Endodermal cell (in vitro differentiated cells): ENCODE measurements around the gene BRD3OS. TPM values are rescaled to one million over a fixed set of nuclear protein-coding genes. Genes with fewer than 3 reads are reported as not detected.

ENCODE experiments used
- DNase-seq: peaks from one replicate; pipeline ENCODE4 v3.0.0-alpha.2; 2017
- H3K27ac ChIP-seq: 2 replicates; pipeline ENCODE4 v1.5.1; 2013; ENCODE audit warnings: mild to moderate bottlenecking, low read depth, low read length, moderate library complexity
- H3K27me3 ChIP-seq: 2 replicates; pipeline ENCODE4 v1.6.1; 2013; ENCODE audit warnings: mild to moderate bottlenecking, low read length, moderate library complexity; ENCODE audit not compliant: insufficient read depth, control insufficient read depth, poor library complexity, severe bottlenecking
- H3K36me3 ChIP-seq: 2 replicates; pipeline ENCODE4 v1.7.0; 2013; ENCODE audit warnings: mild to moderate bottlenecking, low read length, moderate library complexity; ENCODE audit not compliant: control insufficient read depth, insufficient read depth
- H3K4me1 ChIP-seq: one replicate; pipeline ENCODE4 v1.7.0; 2013; ENCODE audit warnings: low read length; ENCODE audit not compliant: control insufficient read depth, insufficient read depth
- H3K4me3 ChIP-seq: 2 replicates; pipeline ENCODE4 v1.5.1; 2013; ENCODE audit warnings: mild to moderate bottlenecking, low read length, moderate library complexity
- H3K9ac ChIP-seq: 2 replicates; pipeline ENCODE4 v1.6.1; 2013; ENCODE audit warnings: mild to moderate bottlenecking, low read length, moderate library complexity; ENCODE audit not compliant: poor library complexity, severe bottlenecking; ENCODE audit errors: extremely low read depth
- H3K9me3 ChIP-seq: 2 replicates; pipeline ENCODE4 v1.6.1; 2013; ENCODE audit warnings: mild to moderate bottlenecking, low read length, moderate library complexity; ENCODE audit not compliant: control insufficient read depth
- H3K27ac Mint-ChIP-seq: 2 replicates; pipeline ENCODE4 v1.8.0; 2020; ENCODE audit warnings: mixed read lengths
- H3K27me3 Mint-ChIP-seq: 2 replicates; pipeline ENCODE4 v1.8.0; 2021; ENCODE audit warnings: mild to moderate bottlenecking, mixed read lengths; ENCODE audit not compliant: insufficient read depth
- H3K36me3 Mint-ChIP-seq: 2 replicates; pipeline ENCODE4 v1.8.0; 2020; ENCODE audit warnings: low read depth, mixed read lengths
- H3K4me1 Mint-ChIP-seq: 2 replicates; pipeline ENCODE4 v1.8.0; 2020; ENCODE audit warnings: mixed read lengths
- H3K4me3 Mint-ChIP-seq: 2 replicates; pipeline ENCODE4 v1.8.0; 2020; ENCODE audit warnings: mild to moderate bottlenecking, moderate library complexity, mixed read lengths
- H3K9me3 Mint-ChIP-seq: 2 replicates; pipeline ENCODE4 v1.8.0; 2020; ENCODE audit warnings: mild to moderate bottlenecking, mixed read lengths
- CTCF ChIP-seq: fragments of 200-600 bp; sonication (generic); conservative IDR thresholded peaks from 2 replicates; pipeline ENCODE4 v1.5.0; 2021; ENCODE audit warnings: antibody characterized with exemption, mild to moderate bottlenecking
- WGBS, 2 experiments: methylation state at CpG; one replicate each; pipeline versions ENCODE4 v1.1.5 to v1.1.7; 2013; ENCODE audit warnings: missing lambda C conversion rate in 2 of 2, mixed read lengths in 1 of 2; ENCODE audit not compliant: insufficient coverage in 1 of 2, insufficient read length in 1 of 2; 5-methylcytosine and 5-hydroxymethylcytosine counted together
- total RNA-seq, 2 donors: library from RNA; stranded (reverse); fragmentation: NEBNext Ultra II Directional in 1 of 2; extraction: Animal tissue kit (Norgen Biotek cat#: 25700) in 1 of 2; gene quantifications; 2 replicates in 1 of 2; 3 replicates in 1 of 2; pipeline ENCODE4 v1.2.1, GENCODE V29; 2021

Gene BRD3OS
- total RNA-seq, 2 donors from 2014 or later, result 19.0 to 26.5 TPM

- no peak overlapping the region for H3K4me3 ChIP-seq
- no peaks in the 10 kb centered on the region for H3K27me3 Mint-ChIP-seq
- DNase-seq, result no peak
- no peaks in the 10 kb centered on the region for H3K4me1 ChIP-seq
- no peaks in the 10 kb centered on the region for H3K4me1 Mint-ChIP-seq
- H3K9me3 Mint-ChIP-seq, result no peaks in the 10 kb centered on the region
- H3K36me3 Mint-ChIP-seq, result peaks cover 54% of the 10 kb centered on the region
- no peak for TF ChIP-seq CTCF
- H3K9me3 ChIP-seq, result no peaks in the 10 kb centered on the region
- no peaks in the 10 kb centered on the region for H3K27me3 ChIP-seq
- no peak overlapping the region for H3K27ac ChIP-seq
- no peak overlapping the region for H3K4me3 Mint-ChIP-seq
- H3K9ac ChIP-seq, result no peak overlapping the region
- 92 to 95% methylated on average over 11 of the region's 11 CpGs for whole genome bisulfite sequencing, 2 experiments
- H3K27ac Mint-ChIP-seq, result no peak overlapping the region
- peaks cover 68% of the 10 kb centered on the region for H3K36me3 ChIP-seq
Observed at GRCh38 chr9:134043531-134043988, 18.3 kb downstream of the BRD3OS start.

- Mint-ChIP-seq H3K27ac (no peak overlapping the region), H3K9me3 (no peaks in the 10 kb centered on the region), H3K4me1 (no peaks in the 10 kb centered on the region), H3K27me3 (no peaks in the 10 kb centered on the region), H3K36me3 (peaks cover 52% of the 10 kb centered on the region), H3K4me3 (no peak overlapping the region)
- H3K9me3 ChIP-seq, result no peaks in the 10 kb centered on the region
- H3K27me3 ChIP-seq, result no peaks in the 10 kb centered on the region
- H3K4me1 ChIP-seq, result no peaks in the 10 kb centered on the region
- H3K9ac ChIP-seq, result no peak overlapping the region
- DNase-seq, result no peak
- H3K4me3 ChIP-seq, result no peak overlapping the region
- H3K36me3 ChIP-seq, result peaks cover 56% of the 10 kb centered on the region
- H3K27ac ChIP-seq, result no peak overlapping the region
- TF ChIP-seq CTCF, result no peak
- WGBS, 2 experiments, result 80 to 95% methylated on average over 1 to 12 of the region's 12 CpGs
Observed at GRCh38 chr9:134044944-134045343, 19.7 kb downstream of the BRD3OS start.

GRCh38 chr9:134045841-134046544 is 20.7 kb downstream of the BRD3OS start:
- H3K4me1 Mint-ChIP-seq, result no peaks in the 10 kb centered on the region
- Histone ChIP-seq H3K9ac (no peak overlapping the region), H3K36me3 (peaks cover 56% of the 10 kb centered on the region), H3K4me1 (no peaks in the 10 kb centered on the region), H3K4me3 (no peak overlapping the region), H3K27me3 (no peaks in the 10 kb centered on the region), H3K9me3 (no peaks in the 10 kb centered on the region), H3K27ac (no peak overlapping the region)
- no peak for TF ChIP-seq CTCF
- DNase-seq, result no peak
- no peaks in the 10 kb centered on the region for H3K9me3 Mint-ChIP-seq
- peaks cover 47% of the 10 kb centered on the region for H3K36me3 Mint-ChIP-seq
- no peaks in the 10 kb centered on the region for H3K27me3 Mint-ChIP-seq
- H3K27ac Mint-ChIP-seq, result no peak overlapping the region
- WGBS, 2 experiments, result 97% methylated on average over 11 to 26 of the region's 26 CpGs
- H3K4me3 Mint-ChIP-seq, result no peak overlapping the region
